Kasumi-1 (cell line): ENCODE results near the gene IQCK.

ENCODE experiments used
- DNase-seq, 2 experiments: peaks; one replicate each; lab custom pipeline; 2025; lab: John Stamatoyannopoulos, UW

IQCK gene

GRCh38 chr16:19718624-19718965, 524 bp downstream of the IQCK start:
- DNase-seq = peak in 1 of 2 experiments; percentile 0

GRCh38 chr16:19722269-19722952, 4.3 kb downstream of the IQCK start:
- DNase-seq = no peak

GRCh38 chr16:19722981-19723380, 4.9 kb downstream of the IQCK start:
- no peak for DNase-seq

- DNase-seq = no peak
Observed at GRCh38 chr16:19728636-19728965, 10.5 kb downstream of the IQCK start.

- DNase-seq = no peak
Observed at GRCh38 chr16:19733551-19733950, 15.5 kb downstream of the IQCK start.

GRCh38 chr16:19735074-19735867, 17.2 kb downstream of the IQCK start:
- no peak for DNase-seq

GRCh38 chr16:19737306-19738038, 19.4 kb downstream of the IQCK start:
- peak in 1 of 2 experiments; percentile 3 for DNase-seq

- no peak for DNase-seq
Observed at GRCh38 chr16:19741354-19741753, 23.3 kb downstream of the IQCK start.

GRCh38 chr16:19743816-19744159, 25.7 kb downstream of the IQCK start:
- DNase-seq = no peak

- DNase-seq = no peak
Observed at GRCh38 chr16:19744670-19745069, 26.6 kb downstream of the IQCK start.

- DNase-seq = no peak
Observed at GRCh38 chr16:19745286-19746010, 27.4 kb downstream of the IQCK start.

- no peak for DNase-seq
Observed at GRCh38 chr16:19746561-19746960, 28.5 kb downstream of the IQCK start.

- no peak for DNase-seq
Observed at GRCh38 chr16:19748389-19749168, 30.5 kb downstream of the IQCK start.

- no peak for DNase-seq
Observed at GRCh38 chr16:19749571-19750080, 31.6 kb downstream of the IQCK start.

- no peak for DNase-seq
Observed at GRCh38 chr16:19751478-19752385, 33.7 kb downstream of the IQCK start.

- DNase-seq = no peak
Observed at GRCh38 chr16:19753815-19754643, 36.0 kb downstream of the IQCK start.

GRCh38 chr16:19754644-19755036, 36.6 kb downstream of the IQCK start:
- no peak for DNase-seq

- no peak for DNase-seq
Observed at GRCh38 chr16:19755268-19755667, 37.2 kb downstream of the IQCK start.

GRCh38 chr16:19757026-19757425, 39.0 kb downstream of the IQCK start:
- DNase-seq = no peak
